ENCODE measurements around the gene NEMP1. TPM values are rescaled to one million over a fixed set of nuclear protein-coding genes. Genes with fewer than 3 reads are reported as not detected.

Gene NEMP1
- total RNA-seq: 5.1 and 5.3 TPM in 2 replicates

DNA sequence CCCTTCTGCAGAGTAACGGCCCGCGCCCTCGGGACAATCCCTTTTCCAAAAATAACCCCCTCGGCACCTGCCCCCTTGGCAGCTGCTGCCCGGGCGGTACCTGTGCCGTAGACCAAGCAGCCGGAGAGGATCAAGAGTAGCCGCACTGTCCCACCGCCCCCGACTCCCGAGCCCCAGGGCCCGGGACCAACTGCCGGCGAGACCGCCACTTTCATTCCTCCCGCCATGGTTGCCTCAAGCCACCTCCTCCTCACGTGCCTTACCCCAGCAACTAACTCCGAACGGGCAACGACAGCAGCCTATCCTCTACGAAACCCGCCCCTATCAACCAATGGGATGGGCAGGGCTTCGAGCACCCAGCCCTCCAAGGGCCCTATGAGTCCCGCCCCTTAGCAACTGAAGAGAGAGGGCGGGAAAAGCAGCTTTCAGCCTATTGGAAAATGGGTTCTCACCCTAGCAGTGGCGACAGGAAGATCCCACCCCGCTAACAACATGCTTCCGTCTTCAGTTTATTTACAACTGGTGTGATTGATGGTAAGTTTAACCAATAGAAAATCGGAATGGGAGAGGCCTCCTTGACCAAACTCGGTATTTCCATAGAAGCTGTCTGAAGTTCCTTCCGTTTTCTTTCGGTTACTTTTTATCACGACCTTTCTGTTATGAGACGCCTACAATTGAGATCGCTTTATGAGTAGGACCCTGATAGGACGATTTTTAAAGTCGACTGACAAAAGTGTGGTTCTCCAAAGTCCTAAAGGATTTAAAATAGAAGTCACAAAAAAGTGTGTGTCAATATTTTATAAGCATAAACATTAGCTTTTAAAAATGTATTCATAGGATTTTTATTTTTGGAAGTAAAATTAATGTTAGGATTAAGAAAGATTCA lies at the start of gene NEMP1:
TSS of gene NEMP1 (minus strand) at position 273 of the 886 bp plus-strand sequence. CDS start at position 227, 46 bp downstream.

DNA sequence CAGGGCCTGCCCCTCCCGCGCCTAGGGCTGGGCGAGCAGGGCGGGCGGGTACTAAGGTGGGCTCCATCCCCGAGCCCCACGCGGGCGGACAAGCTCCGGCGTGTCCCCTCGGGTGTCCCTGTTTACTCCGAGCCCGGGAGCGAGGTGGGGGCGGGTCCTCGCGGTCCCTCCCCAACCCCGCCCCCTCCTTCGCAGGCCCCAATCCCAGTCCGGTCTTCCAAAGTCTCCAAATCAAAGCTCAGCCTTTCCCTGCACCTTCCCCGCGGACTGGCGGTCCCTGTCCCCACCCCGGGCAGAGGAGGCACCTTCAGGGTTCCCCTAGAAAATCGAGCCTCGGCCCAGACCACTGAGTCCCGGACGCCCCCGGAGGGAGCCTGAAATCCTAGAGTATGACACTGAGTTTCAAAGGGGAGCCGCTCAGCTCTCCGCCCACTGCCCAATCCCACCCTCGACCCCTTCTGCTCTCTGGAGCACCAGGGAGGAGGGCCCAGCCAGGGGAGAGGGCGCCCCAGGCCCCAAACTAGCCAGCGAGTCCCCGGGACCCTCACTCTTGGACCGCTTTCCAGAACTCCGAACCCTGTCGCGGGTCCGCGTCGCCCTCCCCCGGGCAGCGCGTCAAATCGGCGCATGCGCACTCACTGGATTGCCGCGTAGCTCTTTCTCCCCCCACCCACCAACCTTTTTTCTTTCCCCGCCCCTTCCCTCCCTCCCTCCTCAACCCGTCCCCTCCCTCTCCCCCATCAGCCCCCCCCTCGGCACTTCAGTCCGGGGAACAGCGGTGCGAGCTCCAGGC lies 49.3 kb upstream of the NEMP1 start, which contains the start of gene LRP1:
TSS of gene LRP1 (plus strand) at position 758 of the 793 bp plus-strand sequence. CDS start 482 bp downstream, outside the sequence.

DNA sequence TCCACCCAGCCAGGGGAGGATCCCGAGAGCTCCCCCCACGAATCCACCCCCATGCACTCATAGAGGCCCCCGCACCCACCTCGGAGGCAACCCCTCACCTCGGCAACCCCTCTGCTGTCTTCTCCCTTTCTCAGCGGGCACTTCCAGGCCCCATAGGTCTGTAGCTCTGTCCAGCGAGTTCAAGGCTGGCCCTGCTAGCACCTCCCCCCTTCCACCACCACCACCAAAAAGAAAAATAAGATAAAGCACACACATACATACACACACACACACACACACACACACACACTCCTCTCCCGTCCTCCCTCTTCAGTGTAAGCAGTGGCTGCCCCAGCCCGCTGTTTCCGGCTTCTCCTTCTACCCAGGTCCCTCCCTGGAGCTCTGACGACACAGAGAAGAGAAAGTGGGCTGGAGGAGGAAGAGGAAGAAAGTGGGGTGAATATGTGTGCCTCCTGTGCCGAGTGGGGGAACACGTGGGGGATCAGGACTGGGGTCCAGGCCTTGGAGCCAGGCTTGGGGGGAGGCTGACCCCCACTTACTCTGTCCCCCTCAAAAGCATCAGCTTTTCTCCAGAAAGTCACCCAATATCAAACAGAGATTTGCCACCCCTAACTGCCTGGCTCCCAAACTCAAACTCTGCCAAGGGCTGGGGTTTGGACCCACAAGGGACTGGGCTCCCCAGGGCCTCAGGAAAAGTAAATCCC lies 32.6 kb upstream of the NEMP1 start, which contains the start of gene STAT6:
TSS of gene STAT6 (minus strand) at position 332 of the 704 bp plus-strand sequence. CDS start 3,084 bp downstream, outside the sequence.

DNA sequence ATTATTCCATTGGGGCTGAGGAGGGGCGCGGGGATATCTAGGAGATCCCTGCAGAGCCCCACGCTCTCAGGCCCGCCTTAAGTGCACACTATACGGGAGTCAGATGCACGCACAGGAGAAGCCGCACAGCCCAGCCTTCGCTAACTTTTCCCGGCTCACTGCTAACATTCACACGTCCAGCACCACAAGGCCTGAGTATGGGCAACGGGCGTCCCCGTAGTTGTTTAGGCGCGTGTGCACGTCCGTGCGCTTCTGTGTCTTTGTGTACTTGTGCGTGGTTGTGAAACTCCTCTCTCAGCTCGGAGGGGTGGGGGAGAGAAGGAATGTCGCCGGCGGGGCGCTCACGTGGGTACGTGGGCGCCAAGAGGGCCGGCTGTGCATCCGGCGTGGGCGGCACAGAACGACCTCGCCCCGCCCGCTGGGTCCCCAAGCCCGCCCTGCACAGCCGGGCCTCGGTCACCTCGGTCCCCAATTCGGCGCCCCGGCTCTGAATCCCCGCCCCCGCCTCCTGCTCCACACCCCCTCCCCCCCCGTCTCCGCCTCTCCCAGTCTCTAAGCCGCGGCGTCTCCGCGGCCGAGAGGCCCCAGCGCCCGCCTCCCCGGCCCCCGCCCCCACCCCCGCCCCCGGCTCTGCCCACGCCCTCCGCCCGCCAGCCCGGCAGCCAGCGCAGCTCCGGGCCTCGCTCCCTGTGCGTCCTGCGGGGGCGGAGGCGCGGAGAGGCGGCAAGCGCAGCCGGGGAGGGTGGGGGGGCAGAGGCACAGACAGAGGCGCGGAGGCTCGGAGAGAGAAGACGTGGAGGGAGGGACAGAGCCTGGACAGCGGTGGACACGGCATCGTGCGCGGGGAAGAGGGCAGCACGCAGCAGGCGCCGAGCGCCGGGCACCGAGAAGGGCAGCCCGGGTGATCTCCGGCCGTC lies 10.0 kb upstream of the NEMP1 start, which contains the start of gene NAB2:
TSS of gene NAB2 (plus strand) at position 761 of the 917 bp plus-strand sequence. CDS start 158 bp downstream, outside the sequence.

DNA sequence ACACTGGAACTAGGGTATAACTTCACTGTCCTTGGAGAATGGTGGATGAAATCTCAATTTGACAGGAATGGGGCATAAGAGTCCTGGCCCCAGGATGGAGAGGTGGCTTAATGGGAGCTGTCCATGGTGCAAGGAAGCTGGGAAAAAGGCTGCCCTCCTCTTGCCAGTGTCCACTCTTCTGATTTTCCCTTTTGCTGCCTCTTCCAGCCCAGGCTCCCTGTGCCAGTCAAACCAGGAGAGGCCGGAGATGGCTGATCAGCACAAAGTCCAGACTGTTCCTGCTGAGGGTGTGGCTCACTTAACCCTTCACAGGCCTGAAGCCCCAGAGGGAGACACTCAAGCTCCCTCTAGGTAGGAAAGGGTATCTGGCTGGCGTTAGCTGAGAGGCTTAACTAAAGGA lies 28.7 kb downstream of the NEMP1 start, which contains the start of gene MYO1A:
TSS of gene MYO1A (minus strand) at position 240 of the 400 bp plus-strand sequence. CDS start 1,806 bp downstream, outside the sequence.

DNA sequence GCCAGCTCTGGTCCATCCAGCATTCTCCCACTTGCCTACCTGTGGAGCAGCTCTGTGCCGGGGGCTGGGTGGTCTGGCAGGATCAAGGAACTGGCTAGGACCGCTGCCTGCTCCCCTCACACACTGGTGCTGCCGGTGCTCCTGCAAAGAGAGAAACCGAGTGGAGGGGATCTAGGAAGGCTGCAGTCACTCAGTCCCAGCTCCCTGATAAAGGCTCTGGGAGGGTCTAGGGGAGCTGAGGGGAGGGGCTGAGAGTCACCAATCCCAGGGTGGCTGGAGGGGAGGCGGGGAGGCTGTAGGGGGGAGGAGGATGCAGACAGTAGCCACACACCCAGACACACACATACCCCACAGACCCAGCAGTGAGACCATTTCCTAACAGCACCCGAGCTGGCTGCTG lies 62.2 kb downstream of the NEMP1 start, which contains the start of gene TAC3:
TSS of gene TAC3 (minus strand) at position 182 of the 400 bp plus-strand sequence. CDS start 732 bp downstream, outside the sequence.

GRCh38 chr12:57005980-57006808 lies 72.4 kb downstream of the NEMP1 start, which contains the start of gene ZBTB39:
ZBTB39 (minus strand) TSS chr12:57006546; CDS start chr12:57004917, 1,629 bp downstream.

Other genes starting within 250 kb of the NEMP1 start
- not detected in 2 replicates for gene SDR9C7, start 144.4 kb downstream of the NEMP1 start, total RNA-seq
- gene RDH16, start 121.2 kb downstream of the NEMP1 start, total RNA-seq: 0.64 and 0.96 TPM in 2 replicates
- gene ZBTB39, start 72.2 kb downstream of the NEMP1 start, total RNA-seq: 5.5 and 6.4 TPM in 2 replicates
- gene TAC3, start 62.3 kb downstream of the NEMP1 start, total RNA-seq: not detected in 2 replicates
- under 0.01 TPM in 2 replicates for gene MYO1A, start 28.7 kb downstream of the NEMP1 start, total RNA-seq
- 40.9 and 60.0 TPM in 2 replicates for gene NAB2, start 10.3 kb upstream of the NEMP1 start, total RNA-seq
- 49.7 and 76.9 TPM in 2 replicates for gene STAT6, start 32.6 kb upstream of the NEMP1 start, total RNA-seq
- 44.5 and 48.4 TPM in 2 replicates for gene LRP1, start 49.7 kb upstream of the NEMP1 start, total RNA-seq
- gene LRP1-AS, start 68.8 kb upstream of the NEMP1 start, total RNA-seq: not detected in 2 replicates
- 1.9 and 3.8 TPM in 2 replicates for gene NXPH4, start 138.0 kb upstream of the NEMP1 start, total RNA-seq
- 306 and 389 TPM in 2 replicates for gene SHMT2, start 150.9 kb upstream of the NEMP1 start, total RNA-seq
- gene STAC3, start 172.4 kb upstream of the NEMP1 start, total RNA-seq: 1.1 TPM in 1 of 2 replicates, not detected in the other

Measured in tracheal epithelial cell (primary cell).